Left renal pelvis (tissue), 4 donors: ENCODE data around the gene PNMA1. TPM values are rescaled to one million over a fixed set of nuclear protein-coding genes. Genes with fewer than 3 reads are reported as not detected.

Source experiments
- DNase-seq, 4 donors: peaks; one replicate each; pipeline ENCODE4 v3.0.0-alpha.2; 2013; ENCODE audit warnings: low read depth in 4 of 4, low spot score in 3 of 4
- polyA plus RNA-seq, 4 donors: library from polyadenylated mRNA; unstranded; fragments of 120-200 nt; gene quantifications; one replicate each; pipeline ENCODE4 v1.2.1, GENCODE V29; 2013; ENCODE audit not compliant: insufficient read length in 4 of 4

Gene PNMA1
- polyA plus RNA-seq, 4 donors, result 83.5 to 97.4 (median 89.2) TPM

- DNase-seq, result no peak
Measured at GRCh38 chr14:73678698-73679097, 35.5 kb downstream of the PNMA1 start.

- DNase-seq, result no peak
Measured at GRCh38 chr14:73674986-73675385, 39.2 kb downstream of the PNMA1 start.

GRCh38 chr14:73667854-73668253 is 46.3 kb downstream of the PNMA1 start:
- DNase-seq, result no peak

GRCh38 chr14:73666583-73666982 is 47.6 kb downstream of the PNMA1 start:
- no peak for DNase-seq

GRCh38 chr14:73665130-73665529 is 49.1 kb downstream of the PNMA1 start:
- no peak for DNase-seq

GRCh38 chr14:73663548-73664212 is 50.5 kb downstream of the PNMA1 start:
- no peak for DNase-seq

- no peak for DNase-seq
Measured at GRCh38 chr14:73662487-73662943, 51.7 kb downstream of the PNMA1 start.

- DNase-seq, result no peak
Measured at GRCh38 chr14:73661872-73662271, 52.3 kb downstream of the PNMA1 start.

Other genes with a start within 250 kb of the PNMA1 start
- gene RIOX1, start 223.5 kb downstream of the PNMA1 start, polyA plus RNA-seq, result 10 to 100 TPM in 3 of 4 donors, 1 to 10 TPM in 1; 8.3 to 11.6 (median 10.8) TPM
- gene ACOT1, start 177.2 kb downstream of the PNMA1 start, polyA plus RNA-seq, result 10 to 100 TPM in 1 of 4 donors, 1 to 10 TPM in 3; 3.8 to 13.6 (median 8.8) TPM
- gene HEATR4, start 155.4 kb downstream of the PNMA1 start, polyA plus RNA-seq, result 1 to 10 TPM in 3 of 4 donors, under 1 TPM in 1; 0.54 to 3.6 (median 1.5) TPM
- 10 to 100 TPM; 26.8 to 71.4 (median 52.6) TPM for gene ACOT2, start 145.2 kb downstream of the PNMA1 start, polyA plus RNA-seq
- gene ACOT4, start 122.5 kb downstream of the PNMA1 start, polyA plus RNA-seq, result 1 to 10 TPM in 3 of 4 donors, under 1 TPM in 1; 0.74 to 4.3 (median 2.9) TPM
- under 1 TPM in 2 of 4 donors, not detected in 2; 0.18 to 0.19 TPM for gene ACOT6, start 101.9 kb downstream of the PNMA1 start, polyA plus RNA-seq
- gene DNAL1, start 69.4 kb downstream of the PNMA1 start, polyA plus RNA-seq, result 10 to 100 TPM; 13.5 to 32.7 (median 21.9) TPM
- gene PTGR2, start 137.4 kb upstream of the PNMA1 start, polyA plus RNA-seq, result 10 to 100 TPM in 3 of 4 donors, 1 to 10 TPM in 1; 8.4 to 37.3 (median 26.6) TPM
- gene ZNF410, start 172.5 kb upstream of the PNMA1 start, polyA plus RNA-seq, result 10 to 100 TPM; 45.3 to 63.6 (median 60.5) TPM
- 10 to 100 TPM; 11.5 to 14.2 (median 13.1) TPM for gene FAM161B, start 235.7 kb upstream of the PNMA1 start, polyA plus RNA-seq
- gene COQ6, start 235.9 kb upstream of the PNMA1 start, polyA plus RNA-seq, result 10 to 100 TPM; 19.1 to 40.9 (median 29.2) TPM